Mammary epithelial cell (primary cell): ENCODE measurements around the gene RPS25.

ENCODE experiments used
- EZH2 ChIP-seq: IDR thresholded peaks from 2 replicates; pipeline ENCODE4 v1.6.1; 2012; ENCODE audit warnings: low read length, inconsistent platforms, borderline replicate concordance
- TF ChIP-seq, protein P1 (sequence below), 2 donors: IDR thresholded peaks in 1 of 2; conservative IDR thresholded peaks in 1 of 2; 2 replicates each; pipeline ENCODE4 v1.5.1; 2011 to 2012; ENCODE audit warnings: inconsistent platforms in 2 of 2, low read length in 2 of 2, mild to moderate bottlenecking in 2 of 2, control low read depth in 1 of 2, low read depth in 1 of 2; ENCODE audit not compliant: insufficient read depth in 1 of 2; ENCODE audit errors: extremely low read depth in 1 of 2

GRCh38 chr11:118988280-118988679, 29.9 kb downstream of the RPS25 start:
- TF ChIP-seq EZH2: no peak
- TF ChIP-seq, protein P1, sequence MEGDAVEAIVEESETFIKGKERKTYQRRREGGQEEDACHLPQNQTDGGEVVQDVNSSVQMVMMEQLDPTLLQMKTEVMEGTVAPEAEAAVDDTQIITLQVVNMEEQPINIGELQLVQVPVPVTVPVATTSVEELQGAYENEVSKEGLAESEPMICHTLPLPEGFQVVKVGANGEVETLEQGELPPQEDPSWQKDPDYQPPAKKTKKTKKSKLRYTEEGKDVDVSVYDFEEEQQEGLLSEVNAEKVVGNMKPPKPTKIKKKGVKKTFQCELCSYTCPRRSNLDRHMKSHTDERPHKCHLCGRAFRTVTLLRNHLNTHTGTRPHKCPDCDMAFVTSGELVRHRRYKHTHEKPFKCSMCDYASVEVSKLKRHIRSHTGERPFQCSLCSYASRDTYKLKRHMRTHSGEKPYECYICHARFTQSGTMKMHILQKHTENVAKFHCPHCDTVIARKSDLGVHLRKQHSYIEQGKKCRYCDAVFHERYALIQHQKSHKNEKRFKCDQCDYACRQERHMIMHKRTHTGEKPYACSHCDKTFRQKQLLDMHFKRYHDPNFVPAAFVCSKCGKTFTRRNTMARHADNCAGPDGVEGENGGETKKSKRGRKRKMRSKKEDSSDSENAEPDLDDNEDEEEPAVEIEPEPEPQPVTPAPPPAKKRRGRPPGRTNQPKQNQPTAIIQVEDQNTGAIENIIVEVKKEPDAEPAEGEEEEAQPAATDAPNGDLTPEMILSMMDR (conservative IDR thresholded peaks at IDR 0.05 in 1 of 2, IDR thresholded peaks at IDR 0.05 in 1 of 2; ENCODE audit: extremely low read depth in 1 of 2, insufficient read depth in 1 of 2, low read depth in 1 of 2, low read length in 2 of 2): no peak
